Measurements from ENCODE around the gene MYO6. TPM values are rescaled to one million over a fixed set of nuclear protein-coding genes. Genes with fewer than 3 reads are reported as not detected.

The MYO6 gene
- total and polyA plus RNA-seq, 2 of the 4 experiments (the other 2 are of a cell fraction): 6.1 to 6.8 TPM

DNA sequence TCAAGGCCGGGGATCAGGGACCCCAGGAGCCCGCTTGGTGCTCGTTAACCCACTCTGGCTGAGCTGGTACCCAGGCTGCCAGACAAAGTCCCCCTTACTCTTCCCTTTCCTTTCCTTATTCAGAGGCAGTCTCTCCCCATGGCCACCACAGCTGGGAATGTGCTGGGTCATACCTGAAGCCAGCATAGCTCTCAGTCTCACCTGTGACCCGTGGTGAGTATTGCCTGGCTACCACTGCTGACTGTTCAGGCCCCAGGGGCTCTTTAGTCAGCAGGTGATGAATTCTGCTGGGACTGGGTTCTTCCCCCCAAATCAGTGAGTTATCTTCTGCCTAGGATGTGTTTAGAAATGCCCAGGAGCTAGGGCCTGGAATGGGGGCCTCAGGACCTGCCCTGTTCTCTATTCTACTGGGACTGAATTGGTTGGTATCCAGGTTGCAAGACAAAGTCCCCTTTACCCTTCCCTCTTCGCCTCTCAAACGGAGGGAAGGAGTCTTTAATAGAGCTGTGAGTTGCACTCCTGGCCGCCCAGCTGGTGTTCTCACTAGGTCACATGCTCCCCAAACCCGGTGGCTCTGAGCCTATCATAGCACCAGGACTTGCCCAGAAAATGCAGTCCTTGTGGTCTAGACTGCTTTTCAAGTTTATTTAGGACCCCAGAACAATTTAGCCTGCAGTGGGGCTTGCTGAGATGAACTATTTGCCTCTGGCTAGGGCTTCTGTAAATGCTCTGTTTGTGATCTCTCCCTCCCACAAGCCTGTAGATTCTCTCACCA is 64.6 kb downstream of the MYO6 start:
- CTCF ChIA-PET: interaction anchor here (0.9 kb wide), 1 partner anchor 10 kb away, joined by 3 read pairs; no protein-coding TSS in a partner anchor

More for the DNA sequence above, 64.6 kb downstream of the MYO6 start:
- Histone ChIP-seq H2BK5ac (ENCODE audit: low read depth, low read length, poor library complexity, severe bottlenecking) (no peak overlapping the region), H3K4me1 (ENCODE audit: control insufficient read depth, insufficient read depth, low read length) (no peaks in the 10 kb centered on the region; the same call in 1 of the 2 replicates), H3K14ac (replicated peaks; ENCODE audit: low read depth, low read length) (no peak overlapping the region), H2AK5ac (ENCODE audit: low read depth, low read length) (no peak overlapping the region), H2AFZ (replicated peaks; ENCODE audit: low read length, poor library complexity) (no peak overlapping the region), H3K9me3 (ENCODE audit: control insufficient read depth, insufficient read depth, low read length) (no peaks in the 10 kb centered on the region), H4K5ac (ENCODE audit: low read depth, low read length) (no peak overlapping the region), H2BK20ac (ENCODE audit: low read depth, low read length) (no peak overlapping the region), H3K4me2 (ENCODE audit: low read depth, low read length) (no peak overlapping the region), H3K4me3 (ENCODE audit: insufficient read depth, low read depth, low read length) (no peak overlapping the region), H4K20me1 (ENCODE audit: insufficient read depth, low read length) (no peaks in the 10 kb centered on the region; the same call in 1 of the 2 replicates), H3K56ac (ENCODE audit: extremely low read depth, insufficient read depth, low read length) (no peak overlapping the region), H4K8ac (ENCODE audit: low read depth in 2 of 2, low read length in 2 of 2) (no peak overlapping the region), H3K79me1 (ENCODE audit: low read depth in 1 of 2, low read length in 2 of 2) (peaks cover 0 to 5% of the 10 kb centered on the region in 2 experiments; a peak in 1 of 4 replicates), H3K9ac (ENCODE audit: low read depth, low read length) (no peak overlapping the region), H2BK120ac (ENCODE audit: low read depth, low read length) (no peak overlapping the region), H3K18ac (ENCODE audit: low read depth, low read length) (no peak overlapping the region), H3K27ac (ENCODE audit: insufficient read depth, low read length) (no peak overlapping the region), H3K36me3 (ENCODE audit: control insufficient read depth, insufficient read depth, low read length) (no peaks in the 10 kb centered on the region), H2BK15ac (ENCODE audit: low read depth, low read length) (no peak overlapping the region), H4K91ac (ENCODE audit: insufficient read depth, low read depth, low read length) (no peak overlapping the region), H2AK9ac (replicated peaks; ENCODE audit: low read depth, low read length, poor library complexity) (no peak overlapping the region), H3K4ac (ENCODE audit: low read depth, low read length) (no peak overlapping the region), H3K27me3 (ENCODE audit: control insufficient read depth, insufficient read depth, low read length) (no peaks in the 10 kb centered on the region), H3K23ac (ENCODE audit: low read depth, low read length) (no peak overlapping the region), H3K9me1 (ENCODE audit: insufficient read depth, low read length) (peaks cover 5% of the 10 kb centered on the region; the same call in 1 of the 2 replicates)
- TF ChIP-seq BHLHE40 (IDR thresholded peaks at IDR 0.05; ENCODE audit: low read depth, low read length) (no peak), RCOR1 (IDR thresholded peaks at IDR 0.05; ENCODE audit: insufficient replicate concordance, low read length) (no peak), RAD21 (IDR thresholded peaks at IDR 0.05; ENCODE audit: low read length) (no peak), RFX5 (IDR thresholded peaks at IDR 0.05; ENCODE audit: low read depth, low read length) (no peak), CEBPB (IDR thresholded peaks at IDR 0.05; ENCODE audit: low read depth, low read length) (no peak), SMC3 (IDR thresholded peaks at IDR 0.05; ENCODE audit: low read depth, low read length) (no peak), CHD1 (IDR thresholded peaks at IDR 0.05; ENCODE audit: low read depth, low read length) (no peak), MAZ (IDR thresholded peaks at IDR 0.05; ENCODE audit: borderline replicate concordance, low read depth, low read length) (no peak), MAFK (IDR thresholded peaks at IDR 0.05; ENCODE audit: low read depth, low read length) (no peak), MXI1 (IDR thresholded peaks at IDR 0.05; ENCODE audit: borderline replicate concordance, low read depth, low read length) (no peak)
- TF ChIP-seq, protein P1, sequence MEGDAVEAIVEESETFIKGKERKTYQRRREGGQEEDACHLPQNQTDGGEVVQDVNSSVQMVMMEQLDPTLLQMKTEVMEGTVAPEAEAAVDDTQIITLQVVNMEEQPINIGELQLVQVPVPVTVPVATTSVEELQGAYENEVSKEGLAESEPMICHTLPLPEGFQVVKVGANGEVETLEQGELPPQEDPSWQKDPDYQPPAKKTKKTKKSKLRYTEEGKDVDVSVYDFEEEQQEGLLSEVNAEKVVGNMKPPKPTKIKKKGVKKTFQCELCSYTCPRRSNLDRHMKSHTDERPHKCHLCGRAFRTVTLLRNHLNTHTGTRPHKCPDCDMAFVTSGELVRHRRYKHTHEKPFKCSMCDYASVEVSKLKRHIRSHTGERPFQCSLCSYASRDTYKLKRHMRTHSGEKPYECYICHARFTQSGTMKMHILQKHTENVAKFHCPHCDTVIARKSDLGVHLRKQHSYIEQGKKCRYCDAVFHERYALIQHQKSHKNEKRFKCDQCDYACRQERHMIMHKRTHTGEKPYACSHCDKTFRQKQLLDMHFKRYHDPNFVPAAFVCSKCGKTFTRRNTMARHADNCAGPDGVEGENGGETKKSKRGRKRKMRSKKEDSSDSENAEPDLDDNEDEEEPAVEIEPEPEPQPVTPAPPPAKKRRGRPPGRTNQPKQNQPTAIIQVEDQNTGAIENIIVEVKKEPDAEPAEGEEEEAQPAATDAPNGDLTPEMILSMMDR (conservative IDR thresholded peaks at IDR 0.05; ENCODE audit: low read depth, low read length): no peak
- TF ChIP-seq, protein P2, sequence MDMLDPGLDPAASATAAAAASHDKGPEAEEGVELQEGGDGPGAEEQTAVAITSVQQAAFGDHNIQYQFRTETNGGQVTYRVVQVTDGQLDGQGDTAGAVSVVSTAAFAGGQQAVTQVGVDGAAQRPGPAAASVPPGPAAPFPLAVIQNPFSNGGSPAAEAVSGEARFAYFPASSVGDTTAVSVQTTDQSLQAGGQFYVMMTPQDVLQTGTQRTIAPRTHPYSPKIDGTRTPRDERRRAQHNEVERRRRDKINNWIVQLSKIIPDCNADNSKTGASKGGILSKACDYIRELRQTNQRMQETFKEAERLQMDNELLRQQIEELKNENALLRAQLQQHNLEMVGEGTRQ (IDR thresholded peaks at IDR 0.05; ENCODE audit: low read depth, low read length): no peak
- TF ChIP-seq, protein P3, sequence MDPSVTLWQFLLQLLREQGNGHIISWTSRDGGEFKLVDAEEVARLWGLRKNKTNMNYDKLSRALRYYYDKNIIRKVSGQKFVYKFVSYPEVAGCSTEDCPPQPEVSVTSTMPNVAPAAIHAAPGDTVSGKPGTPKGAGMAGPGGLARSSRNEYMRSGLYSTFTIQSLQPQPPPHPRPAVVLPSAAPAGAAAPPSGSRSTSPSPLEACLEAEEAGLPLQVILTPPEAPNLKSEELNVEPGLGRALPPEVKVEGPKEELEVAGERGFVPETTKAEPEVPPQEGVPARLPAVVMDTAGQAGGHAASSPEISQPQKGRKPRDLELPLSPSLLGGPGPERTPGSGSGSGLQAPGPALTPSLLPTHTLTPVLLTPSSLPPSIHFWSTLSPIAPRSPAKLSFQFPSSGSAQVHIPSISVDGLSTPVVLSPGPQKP (IDR thresholded peaks at IDR 0.05; ENCODE audit: borderline replicate concordance, low read depth, low read length): no peak
- dilution Hi-C loops (cut with HindIII; ENCODE audit: low sequenced_read_pairs, unreplicated experiment) (no loop called here), in situ Hi-C loops (cut with MboI; ENCODE audit: low sequenced_read_pairs) (no loop called here), intact Hi-C loops (cut with micrococcal nuclease) (no loop called here)
- BruUV-seq (replicated peaks): no TSS peak
- POLR2A ChIA-PET (ENCODE audit: unreplicated experiment): no interaction called here
- ATAC-seq (ENCODE audit: low read depth) (no peak), DNase-seq (no peak)
- 80% methylated on average over 2 of the region's 8 CpGs; no CpG with 5 or more reads in 1 of the 2 experiments for WGBS, 2 experiments (ENCODE audit: extremely low coverage in 2 of 2, insufficient read length in 1 of 2)

Measured in IMR-90 (cell line).